ENCODE measurements around the gene SPECC1.
"Not testable (repeated sequence)": the region's sequence is repeated elsewhere in the genome, so short reads cannot be mapped to it uniquely, and the experiment has no call there.

Gene SPECC1

GRCh38 chr17:20281860-20282259, 272.7 kb downstream of the SPECC1 start:
- FAIRE-seq = no peak

GRCh38 chr17:20282526-20283308, 273.6 kb downstream of the SPECC1 start:
- FAIRE-seq = no peak

GRCh38 chr17:20284022-20284421, 274.9 kb downstream of the SPECC1 start:
- no peak for FAIRE-seq

DNA sequence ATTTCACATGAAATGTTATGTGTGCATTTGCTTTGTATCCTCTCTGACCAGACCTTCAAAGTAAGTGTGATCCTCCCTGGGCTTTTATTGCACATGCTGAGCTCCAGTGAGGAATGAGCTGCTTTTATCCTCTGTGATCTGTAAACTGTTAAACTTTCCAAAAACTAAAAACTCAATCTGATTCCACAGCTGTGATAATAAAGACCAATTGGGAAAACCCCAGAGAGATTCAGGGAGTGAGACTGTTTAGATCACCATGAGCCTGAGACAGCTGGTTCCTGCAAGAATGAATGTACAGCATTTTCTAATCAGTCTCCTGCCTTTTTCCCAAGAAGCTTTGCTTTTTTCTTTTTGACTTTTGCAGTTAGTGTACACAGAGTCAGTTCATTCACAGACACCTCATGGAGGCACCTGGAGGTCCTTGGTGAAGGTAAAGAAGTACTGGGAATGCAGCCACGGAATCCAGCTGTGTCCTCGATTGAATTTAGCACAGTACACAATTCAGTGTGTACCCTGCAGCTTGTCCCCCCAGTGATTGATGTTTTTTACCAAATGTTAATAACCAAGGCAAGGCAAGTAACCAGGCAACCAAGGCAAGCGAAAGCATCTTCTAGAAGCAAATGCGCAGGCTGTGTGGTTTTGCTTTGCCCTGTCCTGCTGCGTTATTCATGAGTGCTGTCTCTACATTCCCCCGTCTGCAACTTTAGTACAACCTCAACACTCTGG, 275.6 kb downstream of the SPECC1 start:
- FAIRE-seq = no peak

DNA sequence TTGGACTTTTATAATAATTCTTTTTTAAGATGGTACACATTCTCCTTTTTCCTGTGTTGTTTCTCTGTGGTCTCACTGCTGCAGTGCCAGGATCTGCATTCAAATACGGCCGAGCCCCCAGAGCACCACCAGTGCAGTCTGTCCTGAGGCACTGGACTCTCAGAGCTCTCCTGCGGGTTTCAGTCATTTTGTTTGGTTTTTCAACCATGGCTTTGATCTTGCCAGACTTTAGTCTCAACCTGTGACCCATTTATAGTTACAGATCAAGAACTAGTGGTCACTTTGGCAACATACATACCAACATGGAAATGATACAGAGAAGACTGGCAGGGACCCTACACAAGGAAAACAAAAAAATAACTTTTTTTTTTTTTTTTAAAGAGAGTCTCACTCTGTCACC, 280.8 kb downstream of the SPECC1 start:
- FAIRE-seq = no peak

GRCh38 chr17:20291853-20292252, 282.7 kb downstream of the SPECC1 start:
- no peak for FAIRE-seq

DNA sequence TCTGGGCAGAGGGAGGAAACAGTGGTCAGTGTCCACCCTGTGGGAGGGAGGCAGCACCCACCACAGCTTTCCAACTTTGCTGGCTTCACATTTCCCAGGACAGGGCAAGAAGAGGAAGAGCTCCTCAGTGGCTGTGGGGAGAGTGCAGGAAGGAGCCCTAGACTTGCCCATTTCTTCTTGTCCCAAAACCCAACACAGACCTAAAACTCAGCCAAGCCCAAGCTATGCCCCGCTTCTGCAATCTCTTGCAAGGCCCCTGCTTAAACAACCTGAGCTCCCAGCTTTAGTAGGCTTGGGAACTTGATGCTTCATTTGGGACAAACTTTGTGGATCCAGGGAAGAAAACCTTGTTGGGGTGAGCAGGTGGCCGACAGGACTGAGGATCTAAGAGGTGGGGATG, 284.3 kb downstream of the SPECC1 start:
- FAIRE-seq = no peak

DNA sequence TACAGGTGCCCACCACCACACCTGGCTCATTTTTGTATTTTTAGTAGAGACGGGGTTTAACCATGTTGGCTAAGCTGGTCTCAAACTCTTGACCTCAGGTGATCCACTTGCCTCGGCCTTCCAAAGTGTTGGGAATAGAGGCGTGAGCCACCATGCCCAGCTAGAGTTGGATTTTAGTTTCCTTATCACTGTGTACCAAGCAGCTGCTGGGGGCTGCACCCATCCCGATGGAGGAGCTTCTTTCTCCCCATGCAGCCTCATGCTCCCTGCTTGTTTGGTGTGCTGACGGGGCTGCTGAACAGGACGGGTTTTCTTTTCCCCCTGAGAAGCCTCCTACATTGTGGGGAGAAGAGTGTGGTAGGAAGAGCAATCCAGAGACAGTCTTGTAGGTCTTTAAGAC, 285.0 kb downstream of the SPECC1 start:
- FAIRE-seq = no peak

DNA sequence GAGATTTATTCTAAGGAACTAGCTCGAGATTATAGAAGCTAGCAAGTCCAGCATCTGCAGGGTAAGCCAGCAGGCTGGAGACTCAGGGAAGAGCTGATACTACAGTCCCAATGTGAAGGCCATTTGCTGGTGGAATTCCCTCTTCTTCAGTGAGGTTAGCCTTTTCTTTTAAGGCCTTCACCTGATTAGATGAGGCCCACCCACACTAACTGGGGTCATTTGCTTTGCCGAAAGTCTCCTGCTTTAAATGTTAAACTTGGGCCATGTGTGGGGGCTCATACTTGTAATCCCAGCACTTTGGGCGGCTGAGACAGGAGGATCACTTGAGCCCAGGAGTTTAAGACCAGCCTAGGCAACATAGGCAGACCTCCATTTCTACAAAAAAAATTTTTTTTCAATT, 289.9 kb downstream of the SPECC1 start:
- FAIRE-seq = no peak

GRCh38 chr17:20300436-20300934, 291.3 kb downstream of the SPECC1 start:
- FAIRE-seq = no peak

- FAIRE-seq = no peak
These were observed 293.2 kb downstream of the SPECC1 start for GRCh38 chr17:20302246-20302917.

- FAIRE-seq = no peak
These were observed 295.8 kb downstream of the SPECC1 start for GRCh38 chr17:20304961-20305360.

- no peak for FAIRE-seq
These were observed 297.8 kb downstream of the SPECC1 start for GRCh38 chr17:20306924-20307323.

DNA sequence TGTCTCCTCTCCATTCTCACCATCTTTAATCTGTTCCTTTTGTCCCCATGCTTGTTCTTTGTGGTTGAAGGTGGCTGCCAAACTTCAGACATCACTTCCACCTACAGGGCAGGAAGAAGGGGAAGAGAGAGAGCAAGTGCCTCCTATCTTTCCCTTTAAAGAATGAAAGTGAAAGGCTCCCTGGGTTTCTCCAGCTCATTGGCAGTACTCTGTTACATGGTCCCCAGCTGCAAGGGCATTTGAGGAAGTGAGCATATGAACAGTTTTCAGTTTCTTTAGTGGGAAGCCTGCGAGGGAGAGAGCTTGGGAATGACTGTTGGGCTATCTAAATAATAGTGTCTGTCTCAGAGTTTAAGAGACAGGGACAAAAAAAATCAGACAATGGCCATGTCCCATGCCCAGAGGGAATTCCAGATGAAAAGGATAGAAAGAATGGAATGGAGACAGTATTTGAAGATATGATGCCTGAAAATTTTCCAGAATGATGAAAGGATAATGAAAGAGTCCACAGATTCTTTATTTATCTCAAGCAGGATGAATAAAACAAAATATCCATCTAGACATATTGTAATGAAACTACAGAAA, 298.3 kb downstream of the SPECC1 start:
- FAIRE-seq = no peak

DNA sequence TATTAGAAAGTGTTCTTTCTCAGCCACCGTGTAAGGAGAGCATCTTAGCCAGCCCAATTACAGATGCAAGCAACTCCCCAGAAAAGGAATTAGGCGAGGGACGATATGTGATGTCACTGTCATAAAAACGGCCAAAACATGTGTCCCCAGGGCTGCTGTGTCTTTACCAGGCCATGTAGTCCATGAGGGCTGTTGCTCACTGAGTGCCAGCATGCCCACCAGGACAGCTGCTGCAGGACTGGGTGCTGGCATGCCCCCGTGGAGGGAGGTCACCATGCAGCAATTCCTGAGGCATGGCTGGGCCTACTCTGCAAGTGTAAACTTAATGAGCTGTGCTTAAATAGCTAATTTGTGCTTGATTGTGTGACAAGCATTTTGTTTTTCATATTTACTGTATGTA, 301.3 kb downstream of the SPECC1 start:
- FAIRE-seq = no peak

DNA sequence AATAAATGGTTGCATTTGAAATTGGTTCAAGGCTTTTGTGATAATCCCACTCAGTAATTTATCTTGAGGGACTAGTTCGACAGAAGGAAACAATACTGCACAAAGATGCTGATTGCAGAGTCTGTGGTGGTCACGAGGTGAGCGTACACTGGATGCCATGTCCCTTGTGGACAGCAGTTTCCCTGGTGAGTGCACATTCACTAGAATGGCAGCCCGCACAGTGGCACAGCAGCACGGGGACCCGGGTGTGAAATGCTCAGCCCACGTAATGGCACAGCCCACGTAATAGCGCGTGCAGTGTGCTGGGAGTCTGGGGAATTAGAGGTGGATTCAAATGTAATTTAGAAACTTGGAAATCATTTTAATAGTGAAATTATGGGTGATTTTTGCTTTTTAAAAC, 304.1 kb downstream of the SPECC1 start:
- FAIRE-seq = no peak

GRCh38 chr17:20313891-20314290, 304.7 kb downstream of the SPECC1 start:
- FAIRE-seq = no peak

- FAIRE-seq = no peak
These were observed 305.7 kb downstream of the SPECC1 start for GRCh38 chr17:20314834-20315233.

DNA sequence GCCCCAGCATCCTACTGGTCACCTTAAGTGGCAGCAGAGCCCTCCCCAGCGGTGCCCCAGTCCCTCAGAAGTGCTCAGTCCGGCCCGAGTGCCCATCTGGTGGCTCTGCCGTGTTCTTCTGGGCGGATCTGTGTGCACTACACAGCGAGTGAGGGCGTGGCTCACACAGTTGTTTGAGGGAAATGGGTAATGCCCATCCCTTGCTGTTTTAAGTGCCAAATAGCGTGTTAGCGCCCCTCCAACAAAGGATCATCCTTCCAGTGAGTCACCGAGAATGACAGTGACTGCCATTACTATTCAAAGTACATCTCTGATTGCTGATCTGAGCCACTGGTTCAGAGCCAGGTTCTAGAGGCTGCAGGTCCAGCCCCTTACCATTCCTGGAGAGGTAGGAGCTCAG, 306.2 kb downstream of the SPECC1 start:
- FAIRE-seq = no peak

DNA sequence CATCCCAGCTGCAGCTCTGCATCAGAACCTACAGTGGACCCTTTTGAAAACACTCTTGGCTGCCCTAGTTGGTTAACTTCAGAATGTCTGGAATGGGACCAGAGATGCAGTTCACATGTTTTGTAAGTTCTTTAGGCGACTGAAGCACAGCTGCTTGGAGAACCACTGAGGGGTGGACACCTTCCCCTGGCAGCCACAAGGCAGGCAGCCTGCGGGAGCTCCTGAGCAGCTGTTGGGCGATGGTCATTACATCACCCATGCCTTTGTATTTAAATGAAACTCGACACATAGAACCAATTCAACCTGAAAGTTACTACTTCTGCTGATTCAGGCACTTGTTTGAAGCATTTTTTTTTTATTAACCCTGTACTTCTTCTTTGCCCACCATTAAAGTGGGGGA, 306.7 kb downstream of the SPECC1 start:
- no peak for FAIRE-seq

GRCh38 chr17:20320535-20321229, 311.5 kb downstream of the SPECC1 start:
- not testable (repeated sequence) for FAIRE-seq

- not testable (repeated sequence) for FAIRE-seq
These were observed 312.2 kb downstream of the SPECC1 start for GRCh38 chr17:20321357-20321756.

GRCh38 chr17:20327739-20328138, 318.6 kb downstream of the SPECC1 start:
- not testable (repeated sequence) for FAIRE-seq

Data from islet of Langerhans (tissue), 1 donor.